DMS53 (cell line): ENCODE measurements around the gene PLEKHD1.

ENCODE experiments used
- DNase-seq: peaks from one replicate; lab custom pipeline; 2025; lab: John Stamatoyannopoulos, UW

PLEKHD1 gene

GRCh38 chr14:69547701-69548348 lies 63.3 kb downstream of the PLEKHD1 start:
- no peak for DNase-seq

- DNase-seq: no peak
These were observed 64.0 kb downstream of the PLEKHD1 start for GRCh38 chr14:69548566-69548965.

DNA sequence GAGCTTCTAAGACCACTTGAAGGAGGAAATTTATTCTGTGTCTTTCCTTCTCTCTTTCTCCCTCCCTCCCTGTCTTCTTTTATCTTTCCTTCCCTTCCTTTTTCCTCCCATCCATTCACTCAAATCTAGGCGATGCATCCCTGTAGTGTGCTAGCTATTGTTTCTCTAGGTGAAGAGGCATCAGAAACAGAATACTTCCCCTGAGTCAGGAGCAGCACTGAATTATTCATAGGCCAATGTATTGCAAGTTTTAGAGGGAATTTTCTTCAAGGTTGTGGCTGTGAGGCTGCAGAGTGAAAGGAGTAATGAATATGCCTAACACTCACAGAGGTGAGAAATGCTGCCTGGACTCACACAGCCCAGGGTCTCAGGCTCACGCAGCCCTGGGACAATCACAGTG lies 67.0 kb downstream of the PLEKHD1 start:
- DNase-seq: no peak

GRCh38 chr14:69553252-69553651 lies 68.7 kb downstream of the PLEKHD1 start:
- DNase-seq: no peak

GRCh38 chr14:69554500-69554899 lies 70.0 kb downstream of the PLEKHD1 start:
- DNase-seq: no peak

DNA sequence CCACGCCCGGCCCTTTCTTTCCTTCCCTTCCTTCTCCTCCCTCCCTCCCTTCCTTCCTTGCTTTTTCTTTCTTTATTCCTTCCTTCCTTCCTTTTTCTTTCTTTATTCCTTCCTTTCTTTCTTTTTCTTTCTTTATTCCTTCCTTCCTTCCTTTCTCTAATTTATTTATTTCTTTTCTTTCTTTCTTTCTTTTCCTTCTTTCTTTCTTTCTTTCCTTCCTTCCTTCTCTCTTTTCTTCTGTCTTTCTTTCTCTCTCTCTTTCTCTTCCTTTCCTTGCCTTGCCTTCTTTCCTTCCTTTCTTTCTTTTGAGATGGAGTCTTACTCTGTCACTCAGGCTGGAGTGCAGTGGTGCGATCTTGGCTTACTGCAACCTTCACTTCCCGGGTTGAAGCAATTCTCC lies 74.2 kb downstream of the PLEKHD1 start:
- no peak for DNase-seq

- DNase-seq: peak; percentile 9
These were observed 75.1 kb downstream of the PLEKHD1 start for GRCh38 chr14:69559581-69560011.

GRCh38 chr14:69560826-69561225 lies 76.3 kb downstream of the PLEKHD1 start:
- no peak for DNase-seq

DNA sequence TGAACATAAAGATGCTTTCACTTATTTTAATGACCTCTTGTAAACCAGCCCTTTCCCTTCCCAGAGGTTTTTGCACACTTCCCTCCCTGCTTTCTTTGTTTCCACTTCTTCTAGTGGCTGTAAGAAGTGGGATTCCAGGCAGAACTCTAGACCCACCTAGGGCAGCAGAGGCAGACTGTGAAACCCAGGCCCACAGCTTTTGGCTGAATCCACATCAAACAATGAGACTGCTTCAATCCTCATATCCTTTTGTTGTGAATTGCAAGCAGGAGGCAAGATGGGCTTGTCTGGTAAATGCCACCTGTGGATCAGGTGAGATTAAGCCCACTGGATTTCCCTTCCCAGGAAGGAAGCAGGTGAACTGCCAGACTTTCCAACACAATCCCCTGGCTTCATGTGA lies 77.4 kb downstream of the PLEKHD1 start:
- no peak for DNase-seq

- DNase-seq: no peak
These were observed 83.0 kb downstream of the PLEKHD1 start for GRCh38 chr14:69567563-69567962.

DNA sequence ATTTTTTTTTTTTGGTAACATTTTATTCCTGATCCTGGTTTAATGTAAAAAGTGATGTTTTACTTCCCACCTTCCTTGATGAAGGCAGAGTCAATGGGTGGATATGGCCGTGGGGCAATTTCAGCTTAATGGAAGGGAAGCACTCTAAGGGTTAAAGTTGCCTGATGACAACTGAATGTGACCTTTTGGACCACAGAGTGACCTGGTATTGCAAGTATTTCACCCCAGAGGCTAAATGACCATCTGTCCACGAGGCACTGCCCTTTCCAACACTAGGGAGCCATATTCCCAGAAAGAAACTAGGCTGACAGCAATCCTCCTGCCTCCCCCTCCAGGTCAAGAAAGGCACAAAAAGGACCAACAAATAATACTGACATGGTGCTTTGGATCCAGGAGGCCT lies 85.3 kb downstream of the PLEKHD1 start:
- no peak for DNase-seq

- no peak for DNase-seq
These were observed 86.4 kb downstream of the PLEKHD1 start for GRCh38 chr14:69570836-69571330.

- DNase-seq: peak; percentile 83
These were observed 87.0 kb downstream of the PLEKHD1 start for GRCh38 chr14:69571449-69572029.

- peak; percentile 95 for DNase-seq
These were observed 87.7 kb downstream of the PLEKHD1 start for GRCh38 chr14:69572030-69572840.

DNA sequence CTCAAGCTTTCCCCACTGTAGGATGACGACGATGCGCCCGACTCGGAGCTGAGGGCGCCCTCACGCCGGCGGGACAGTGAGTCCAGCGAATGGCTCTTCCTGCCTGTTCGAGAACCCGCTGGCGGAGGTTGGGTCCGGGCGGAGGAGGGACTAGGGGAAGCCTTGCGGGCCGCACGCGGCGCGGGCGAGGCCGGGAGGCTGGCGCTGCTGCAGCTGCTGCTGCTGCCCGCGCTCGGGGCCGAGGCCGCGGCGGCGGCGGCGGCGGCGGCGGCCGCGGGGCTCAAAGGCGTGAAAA lies 88.3 kb downstream of the PLEKHD1 start:
- DNase-seq: peak; percentile 83

- DNase-seq: no peak
These were observed 88.8 kb downstream of the PLEKHD1 start for GRCh38 chr14:69573205-69573830.

DNA sequence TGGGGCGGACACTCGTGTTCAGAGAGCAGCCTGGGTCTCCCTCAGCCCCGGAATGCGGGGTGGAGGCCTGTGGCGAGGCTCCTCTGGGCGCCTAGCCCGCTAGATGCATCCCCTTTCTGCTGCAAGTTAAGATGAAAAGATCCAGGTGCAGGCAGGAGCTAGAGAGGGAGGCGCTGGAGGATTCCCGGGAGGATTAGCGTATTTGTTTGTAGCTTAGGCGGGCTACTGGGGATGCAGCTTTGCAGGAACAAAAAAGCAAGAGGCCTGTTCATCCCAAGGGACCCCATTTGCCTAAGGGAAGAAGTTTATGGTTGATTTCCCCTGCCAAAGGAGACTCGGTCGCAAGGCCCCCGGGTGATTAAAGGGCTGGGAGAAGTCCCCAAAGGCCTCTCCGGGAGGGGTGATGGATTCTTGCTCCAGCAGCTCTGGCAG lies 89.3 kb downstream of the PLEKHD1 start:
- peak; percentile 70 for DNase-seq

- peak; percentile 82 for DNase-seq
These were observed 89.9 kb downstream of the PLEKHD1 start, which contains the start of gene CCDC177 for GRCh38 chr14:69574263-69574953. CCDC177 (minus strand) TSS chr14:69574871; CDS start chr14:69573622, 1,249 bp downstream.

DNA sequence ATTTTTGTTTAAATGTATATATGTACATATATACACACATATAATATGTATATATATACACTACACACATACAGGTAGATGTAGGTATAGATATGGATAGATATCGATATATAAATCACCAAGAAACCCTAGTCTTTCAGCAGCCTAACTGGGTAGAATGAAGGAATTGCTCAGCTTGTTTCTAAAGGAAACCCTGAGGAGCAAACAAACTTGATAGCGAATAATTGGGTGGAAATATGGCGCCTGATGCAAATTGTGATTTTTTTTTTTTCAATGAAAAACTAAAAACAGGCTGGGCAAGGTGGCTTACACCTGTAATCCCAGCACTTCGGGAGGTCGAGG lies 90.4 kb downstream of the PLEKHD1 start:
- no peak for DNase-seq

DNA sequence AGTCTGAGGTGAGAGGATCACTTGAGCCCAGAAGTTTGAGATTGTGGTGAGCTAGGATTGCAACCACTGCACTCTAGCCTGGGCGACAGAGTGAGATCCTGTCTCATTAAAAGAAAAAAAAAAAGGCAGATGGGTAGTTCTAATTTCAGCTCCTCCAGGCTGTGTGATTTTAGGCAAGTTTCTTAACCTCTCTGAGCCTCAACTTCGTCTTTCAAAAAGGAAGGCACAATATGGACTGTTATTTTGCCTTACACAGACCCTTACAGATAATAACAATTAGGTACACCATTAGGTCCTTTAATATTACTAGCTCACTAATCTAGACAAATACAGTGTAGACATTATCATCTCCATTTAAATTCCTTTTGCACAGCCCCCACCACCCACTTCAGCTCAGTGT lies 94.9 kb downstream of the PLEKHD1 start:
- DNase-seq: no peak

DNA sequence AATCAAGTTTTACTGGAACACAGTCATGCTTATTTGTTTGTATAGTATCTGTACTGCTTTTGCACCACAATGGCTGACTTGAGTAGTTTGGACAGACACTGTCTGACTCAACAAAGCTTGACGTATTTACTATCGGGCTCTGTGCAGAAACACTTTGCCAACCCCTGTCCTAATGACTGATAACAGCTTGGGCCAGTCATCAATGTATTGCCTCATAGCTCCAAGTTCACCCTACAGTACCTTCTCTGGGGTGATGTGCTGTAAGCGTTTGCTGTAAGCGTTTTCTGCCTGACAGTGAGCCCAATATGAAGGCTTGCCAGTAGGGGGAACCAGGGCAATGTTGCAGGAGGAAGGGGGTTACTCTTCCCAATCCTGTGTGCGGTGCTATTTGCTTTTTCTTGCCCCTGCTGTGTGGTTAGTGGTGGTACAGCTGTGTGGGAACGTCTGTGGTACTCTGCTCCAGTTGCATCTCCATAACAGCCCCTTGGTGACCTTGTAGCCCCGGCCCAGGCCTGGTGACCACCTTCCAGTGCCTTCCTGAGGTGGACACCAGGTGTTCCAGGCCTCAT lies 95.6 kb downstream of the PLEKHD1 start:
- peak; percentile 51 for DNase-seq
